Body of pancreas (tissue), 4 donors: ENCODE data around the gene PSMA2. TPM values are rescaled to one million over a fixed set of nuclear protein-coding genes. Genes with fewer than 3 reads are reported as not detected.

Source experiments
- ATAC-seq: fragments of 150-250 bp; one replicate; pipeline ENCODE4 v1.9.1; 2016
- DNase-seq, 4 donors: peaks; one replicate each; pipeline ENCODE4 v3.0.0-alpha.2; 2019
- H3K27ac ChIP-seq, 4 donors: fragments of 200-600 bp; sonication (generic); 1 replicate in 3 of 4; 2 replicates in 1 of 4; pipeline versions ENCODE4 v1.5.1 to v1.6.1; 2016 to 2019; ENCODE audit warnings: mild to moderate bottlenecking in 1 of 4, mixed read lengths in 1 of 4, moderate library complexity in 1 of 4
- H3K27me3 ChIP-seq, 2 donors: fragments of 200-600 bp; sonication (generic); one replicate each; pipeline ENCODE4 v1.6.0; 2016; ENCODE audit warnings: mild to moderate bottlenecking in 1 of 2
- H3K36me3 ChIP-seq, 2 donors: fragments of 200-600 bp; sonication (generic); replicated peaks in 1 of 2; 2 replicates each; pipeline ENCODE4 v1.5.1; 2016; ENCODE audit warnings: low read depth in 2 of 2; ENCODE audit not compliant: insufficient read depth in 1 of 2
- H3K4me1 ChIP-seq: fragments of 200-600 bp; sonication (generic); one replicate; pipeline ENCODE4 v1.6.0; 2016
- H3K4me3 ChIP-seq, 2 donors: fragments of 200-600 bp; sonication (generic); 1 replicate in 1 of 2; 2 replicates in 1 of 2; pipeline ENCODE4 v1.5.1; 2016 to 2019
- H3K9me3 ChIP-seq, 3 donors: fragments of 200-600 bp; sonication (generic); 1 replicate in 2 of 3; 2 replicates in 1 of 3; pipeline ENCODE4 v1.5.1; 2016
- CTCF ChIP-seq, 7 experiments: fragments of 450-650 bp in 4 of 7; fragments of 200-600 bp in 3 of 7; sonication (generic) in 3 of 7; IDR thresholded peaks; one replicate each; pipeline ENCODE4 v1.5.1; 2016 to 2019; ENCODE audit warnings: antibody characterized with exemption in 7 of 7
- POLR2A ChIP-seq, 3 donors: fragments of 450-650 bp; IDR thresholded peaks; one replicate each; pipeline ENCODE4 v1.6.1; 2016; ENCODE audit warnings: antibody characterized with exemption in 3 of 3, mild to moderate bottlenecking in 2 of 3
- WGBS, 2 donors: methylation state at CpG; one replicate each; pipeline ENCODE4 v1.1.5; 2017; 5-methylcytosine and 5-hydroxymethylcytosine counted together
- intact Hi-C: fragments of 100-400 bp; cut with DNase I; formaldehyde crosslinking; loops from one replicate; pipeline ENCODE4 v1.15.1; 2023
- total RNA-seq, 2 donors: library from RNA; depleted of rRNA; stranded (reverse); fragments of >200 nt; gene quantifications; one replicate each; pipeline ENCODE4 v1.1.0, GENCODE V29; 2016

PSMA2 gene
- total RNA-seq, 2 donors from 2014 or later, result 28.0 to 32.7 TPM

- ATAC-seq (no peak), DNase-seq (no peak)
- no peaks in the 10 kb centered on the region for H3K36me3 ChIP-seq
- no peak overlapping the region for H3K27ac ChIP-seq
- WGBS, 2 donors, result 85 to 89% methylated on average over 1 of the region's 1 CpG
- no peaks in the 10 kb centered on the region for H3K9me3 ChIP-seq
- intact Hi-C loops, result no loop called here
- H3K27me3 ChIP-seq, result no peaks in the 10 kb centered on the region
- H3K4me3 ChIP-seq, result no peak overlapping the region
- TF ChIP-seq POLR2A (IDR thresholded peaks at IDR 0.05) (no peak), CTCF (IDR thresholded peaks at IDR 0.05) (no peak)
- no peaks in the 10 kb centered on the region for H3K4me1 ChIP-seq
Observed at GRCh38 chr7:42868480-42868879, 63.5 kb downstream of the PSMA2 start.

Other genes starting within 250 kb of the PSMA2 start
- 1 to 10 TPM; 4.9 to 6.0 TPM for gene C7orf25, start 20.1 kb downstream of the PSMA2 start, total RNA-seq
- 10 to 100 TPM; 15.5 to 25.7 TPM for gene MRPL32, start 202 bp upstream of the PSMA2 start, total RNA-seq
- gene HECW1, start 180.5 kb upstream of the PSMA2 start, total RNA-seq, result under 1 TPM in 1 of 2 donors, not detected in 1; under 0.01 TPM